Fibroblast of lung (primary cell): Measurements from ENCODE around the gene DKC1. TPM values are rescaled to one million over a fixed set of nuclear protein-coding genes. Genes with fewer than 3 reads are reported as not detected.

Experiments
- DNase-seq, 2 donors: peaks; one replicate each; pipeline versions ENCODE4 v3.0.0 to v3.0.0-alpha.2; 2010; ENCODE audit warnings: low read depth in 2 of 2
- H2AFZ ChIP-seq: 2 replicates; pipeline ENCODE4 v1.5.1; 2012; ENCODE audit warnings: low read length, control low read depth, inconsistent platforms
- H3K27ac ChIP-seq: 2 replicates; pipeline ENCODE4 v1.5.1; 2011; ENCODE audit warnings: low read length, control low read depth; ENCODE audit not compliant: insufficient read depth
- H3K27me3 ChIP-seq: 2 replicates; pipeline ENCODE4 v1.5.1; 2011; ENCODE audit warnings: mild to moderate bottlenecking, low read length; ENCODE audit not compliant: control insufficient read depth, insufficient read depth
- H3K36me3 ChIP-seq: 2 replicates; pipeline ENCODE4 v1.5.1; 2011; ENCODE audit warnings: low read length; ENCODE audit not compliant: control insufficient read depth, insufficient read depth
- H3K4me1 ChIP-seq: 2 replicates; pipeline ENCODE4 v1.5.1; 2011; ENCODE audit warnings: low read length; ENCODE audit not compliant: control insufficient read depth, insufficient read depth; ENCODE audit errors: extremely low read depth
- H3K4me2 ChIP-seq: 2 replicates; pipeline ENCODE4 v1.5.1; 2011; ENCODE audit warnings: low read length, control low read depth; ENCODE audit not compliant: insufficient read depth; ENCODE audit errors: extremely low read depth
- H3K4me3 ChIP-seq, 4 experiments: fragments of 200-600 bp in 1 of 4; sonication (generic) in 1 of 4; replicated peaks in 1 of 4; 2 replicates each; pipeline ENCODE4 v1.5.1; 2011 to 2016; ENCODE audit warnings: low read length in 4 of 4, low read depth in 3 of 4, mild to moderate bottlenecking in 3 of 4, control low read depth in 2 of 4, inconsistent platforms in 1 of 4, mixed read lengths in 1 of 4; ENCODE audit not compliant: insufficient read depth in 1 of 4; ENCODE audit errors: control extremely low read depth in 1 of 4
- H3K79me2 ChIP-seq: 2 replicates; pipeline ENCODE4 v1.5.1; 2012; ENCODE audit warnings: mild to moderate bottlenecking, low read length, inconsistent platforms; ENCODE audit not compliant: control insufficient read depth, insufficient read depth
- H3K9ac ChIP-seq: 2 replicates; pipeline ENCODE4 v1.5.1; 2011; ENCODE audit warnings: mild to moderate bottlenecking, low read length, control low read depth; ENCODE audit not compliant: insufficient read depth
- H3K9me3 ChIP-seq: 2 replicates; pipeline ENCODE4 v1.5.1; 2012; ENCODE audit warnings: low read depth, low read length; ENCODE audit not compliant: control insufficient read depth, insufficient read depth
- H4K20me1 ChIP-seq: 2 replicates; pipeline ENCODE4 v1.5.1; 2011; ENCODE audit warnings: low read length; ENCODE audit not compliant: control insufficient read depth, insufficient read depth; ENCODE audit errors: extremely low read depth
- CTCF ChIP-seq, 2 donors: IDR thresholded peaks in 1 of 2; conservative IDR thresholded peaks in 1 of 2; 1 replicate in 1 of 2; 2 replicates in 1 of 2; pipeline ENCODE4 v1.5.1; 2011 to 2012; ENCODE audit warnings: low read length in 2 of 2, control low read depth in 1 of 2, inconsistent platforms in 1 of 2, low read depth in 1 of 2, mild to moderate bottlenecking in 1 of 2
- EZH2 ChIP-seq: IDR thresholded peaks from 2 replicates; pipeline ENCODE4 v1.5.1; 2012; ENCODE audit warnings: low read length, control low read depth, mild to moderate bottlenecking; ENCODE audit errors: missing control alignments
- polyA plus RNA-seq, 2 donors: library from polyadenylated mRNA; depleted of rRNA in 1 of 2; stranded (reverse) in 1 of 2; unstranded in 1 of 2; fragments of >200 nt; gene quantifications; 2 replicates each; pipeline ENCODE4 v1.2.1, GENCODE V29; 2011 to 2012; ENCODE audit warnings: missing spikeins in 1 of 2
- total RNA-seq: library from RNA; depleted of rRNA; stranded (reverse); fragments of >200 nt; gene quantifications from 2 replicates; pipeline ENCODE4 v1.2.1, GENCODE V29; 2014

DKC1 gene
- total and polyA plus RNA-seq, 2 donors (not counting 1 experiment from before 2014, with no cell fraction given) = 30.2 to 42.4 TPM

- TF ChIP-seq CTCF (conservative IDR thresholded peaks at IDR 0.05 in 1 of 2, IDR thresholded peaks at IDR 0.05 in 1 of 2; ENCODE audit: low read depth in 1 of 2, low read length in 2 of 2) (no peak), EZH2 (no peak)
- Histone ChIP-seq H2AFZ (no peak overlapping the region), H3K4me1 (peaks cover 36% of the 10 kb centered on the region), H3K9me3 (no peaks in the 10 kb centered on the region), H3K36me3 (no peaks in the 10 kb centered on the region), H3K4me3 (no peak overlapping the region), H3K27me3 (no peaks in the 10 kb centered on the region), H3K79me2 (no peaks in the 10 kb centered on the region), H3K9ac (no peak overlapping the region), H4K20me1 (no peaks in the 10 kb centered on the region), H3K27ac (no peak overlapping the region), H3K4me2 (no peak overlapping the region)
- peak in 1 of 2 donors; percentile 65 for DNase-seq
Observed at GRCh38 chrX:154731881-154732280, 30.8 kb upstream of the DKC1 start.

GRCh38 chrX:154732421-154733065 is 30.1 kb upstream of the DKC1 start:
- H3K27me3 ChIP-seq = no peaks in the 10 kb centered on the region
- DNase-seq = peak in 1 of 2 donors; percentile 86
- no peaks in the 10 kb centered on the region for H4K20me1 ChIP-seq
- no peak overlapping the region for H2AFZ ChIP-seq
- no peak overlapping the region for H3K4me3 ChIP-seq
- no peak for TF ChIP-seq EZH2
- no peak for TF ChIP-seq CTCF (conservative IDR thresholded peaks at IDR 0.05 in 1 of 2, IDR thresholded peaks at IDR 0.05 in 1 of 2; ENCODE audit: low read depth in 1 of 2, low read length in 2 of 2)
- peak overlapping the region; percentile 37 for H3K4me2 ChIP-seq
- peaks cover 32% of the 10 kb centered on the region for H3K4me1 ChIP-seq
- no peaks in the 10 kb centered on the region for H3K36me3 ChIP-seq
- no peaks in the 10 kb centered on the region for H3K9me3 ChIP-seq
- H3K9ac ChIP-seq = no peak overlapping the region
- H3K27ac ChIP-seq = peak overlapping the region; percentile 41
- H3K79me2 ChIP-seq = no peaks in the 10 kb centered on the region

- Histone ChIP-seq H3K4me2 (peak overlapping the region; percentile 37), H3K9ac (no peak overlapping the region), H3K27me3 (no peaks in the 10 kb centered on the region), H4K20me1 (no peaks in the 10 kb centered on the region), H3K4me1 (peaks cover 30% of the 10 kb centered on the region), H3K36me3 (no peaks in the 10 kb centered on the region), H2AFZ (no peak overlapping the region), H3K9me3 (no peaks in the 10 kb centered on the region), H3K79me2 (no peaks in the 10 kb centered on the region), H3K27ac (peak overlapping the region; percentile 41), H3K4me3 (no peak overlapping the region)
- TF ChIP-seq CTCF (conservative IDR thresholded peaks at IDR 0.05 in 1 of 2, IDR thresholded peaks at IDR 0.05 in 1 of 2; ENCODE audit: low read depth in 1 of 2, low read length in 2 of 2) = no peak
- no peak for TF ChIP-seq EZH2
- DNase-seq = peak in 1 of 2 donors; percentile 65
Observed at GRCh38 chrX:154733066-154733425, 29.6 kb upstream of the DKC1 start.
